Fibroblast of lung (primary cell): Measurements from ENCODE around the gene SLC38A10. TPM values are rescaled to one million over a fixed set of nuclear protein-coding genes. Genes with fewer than 3 reads are reported as not detected.

Experiments used
- DNase-seq, 2 donors: peaks; one replicate each; pipeline versions ENCODE4 v3.0.0 to v3.0.0-alpha.2; 2010; ENCODE audit warnings: low read depth in 2 of 2
- H2AFZ ChIP-seq: 2 replicates; pipeline ENCODE4 v1.5.1; 2012; ENCODE audit warnings: low read length, control low read depth, inconsistent platforms
- H3K27ac ChIP-seq: 2 replicates; pipeline ENCODE4 v1.5.1; 2011; ENCODE audit warnings: low read length, control low read depth; ENCODE audit not compliant: insufficient read depth
- H3K27me3 ChIP-seq: 2 replicates; pipeline ENCODE4 v1.5.1; 2011; ENCODE audit warnings: mild to moderate bottlenecking, low read length; ENCODE audit not compliant: control insufficient read depth, insufficient read depth
- H3K36me3 ChIP-seq: 2 replicates; pipeline ENCODE4 v1.5.1; 2011; ENCODE audit warnings: low read length; ENCODE audit not compliant: control insufficient read depth, insufficient read depth
- H3K4me1 ChIP-seq: 2 replicates; pipeline ENCODE4 v1.5.1; 2011; ENCODE audit warnings: low read length; ENCODE audit not compliant: control insufficient read depth, insufficient read depth; ENCODE audit errors: extremely low read depth
- H3K4me2 ChIP-seq: 2 replicates; pipeline ENCODE4 v1.5.1; 2011; ENCODE audit warnings: low read length, control low read depth; ENCODE audit not compliant: insufficient read depth; ENCODE audit errors: extremely low read depth
- H3K4me3 ChIP-seq, 4 experiments: fragments of 200-600 bp in 1 of 4; sonication (generic) in 1 of 4; replicated peaks in 1 of 4; 2 replicates each; pipeline ENCODE4 v1.5.1; 2011 to 2016; ENCODE audit warnings: low read length in 4 of 4, low read depth in 3 of 4, mild to moderate bottlenecking in 3 of 4, control low read depth in 2 of 4, inconsistent platforms in 1 of 4, mixed read lengths in 1 of 4; ENCODE audit not compliant: insufficient read depth in 1 of 4; ENCODE audit errors: control extremely low read depth in 1 of 4
- H3K79me2 ChIP-seq: 2 replicates; pipeline ENCODE4 v1.5.1; 2012; ENCODE audit warnings: mild to moderate bottlenecking, low read length, inconsistent platforms; ENCODE audit not compliant: control insufficient read depth, insufficient read depth
- H3K9ac ChIP-seq: 2 replicates; pipeline ENCODE4 v1.5.1; 2011; ENCODE audit warnings: mild to moderate bottlenecking, low read length, control low read depth; ENCODE audit not compliant: insufficient read depth
- H3K9me3 ChIP-seq: 2 replicates; pipeline ENCODE4 v1.5.1; 2012; ENCODE audit warnings: low read depth, low read length; ENCODE audit not compliant: control insufficient read depth, insufficient read depth
- H4K20me1 ChIP-seq: 2 replicates; pipeline ENCODE4 v1.5.1; 2011; ENCODE audit warnings: low read length; ENCODE audit not compliant: control insufficient read depth, insufficient read depth; ENCODE audit errors: extremely low read depth
- EZH2 ChIP-seq: IDR thresholded peaks from 2 replicates; pipeline ENCODE4 v1.5.1; 2012; ENCODE audit warnings: low read length, control low read depth, mild to moderate bottlenecking; ENCODE audit errors: missing control alignments
- polyA plus RNA-seq, 2 donors: library from polyadenylated mRNA; depleted of rRNA in 1 of 2; stranded (reverse) in 1 of 2; unstranded in 1 of 2; fragments of >200 nt; gene quantifications; 2 replicates each; pipeline ENCODE4 v1.2.1, GENCODE V29; 2011 to 2012; ENCODE audit warnings: missing spikeins in 1 of 2
- total RNA-seq: library from RNA; depleted of rRNA; stranded (reverse); fragments of >200 nt; gene quantifications from 2 replicates; pipeline ENCODE4 v1.2.1, GENCODE V29; 2014
- TF ChIP-seq, protein P1 (sequence below), 2 donors: IDR thresholded peaks in 1 of 2; conservative IDR thresholded peaks in 1 of 2; 1 replicate in 1 of 2; 2 replicates in 1 of 2; pipeline ENCODE4 v1.5.1; 2011 to 2012; ENCODE audit warnings: low read length in 2 of 2, control low read depth in 1 of 2, inconsistent platforms in 1 of 2, low read depth in 1 of 2, mild to moderate bottlenecking in 1 of 2

Gene SLC38A10
- total and polyA plus RNA-seq, 2 donors (not counting 1 experiment from before 2014, with no cell fraction given) = 23.6 to 53.2 TPM

- H2AFZ ChIP-seq = no peak overlapping the region
- no peak overlapping the region for H3K9ac ChIP-seq
- H3K79me2 ChIP-seq = peaks cover 20% of the 10 kb centered on the region
- no peak overlapping the region for H3K27ac ChIP-seq
- no peaks in the 10 kb centered on the region for H3K9me3 ChIP-seq
- peaks cover 1% of the 10 kb centered on the region for H3K36me3 ChIP-seq
- H3K4me3 ChIP-seq = no peak overlapping the region
- TF ChIP-seq, protein P1, sequence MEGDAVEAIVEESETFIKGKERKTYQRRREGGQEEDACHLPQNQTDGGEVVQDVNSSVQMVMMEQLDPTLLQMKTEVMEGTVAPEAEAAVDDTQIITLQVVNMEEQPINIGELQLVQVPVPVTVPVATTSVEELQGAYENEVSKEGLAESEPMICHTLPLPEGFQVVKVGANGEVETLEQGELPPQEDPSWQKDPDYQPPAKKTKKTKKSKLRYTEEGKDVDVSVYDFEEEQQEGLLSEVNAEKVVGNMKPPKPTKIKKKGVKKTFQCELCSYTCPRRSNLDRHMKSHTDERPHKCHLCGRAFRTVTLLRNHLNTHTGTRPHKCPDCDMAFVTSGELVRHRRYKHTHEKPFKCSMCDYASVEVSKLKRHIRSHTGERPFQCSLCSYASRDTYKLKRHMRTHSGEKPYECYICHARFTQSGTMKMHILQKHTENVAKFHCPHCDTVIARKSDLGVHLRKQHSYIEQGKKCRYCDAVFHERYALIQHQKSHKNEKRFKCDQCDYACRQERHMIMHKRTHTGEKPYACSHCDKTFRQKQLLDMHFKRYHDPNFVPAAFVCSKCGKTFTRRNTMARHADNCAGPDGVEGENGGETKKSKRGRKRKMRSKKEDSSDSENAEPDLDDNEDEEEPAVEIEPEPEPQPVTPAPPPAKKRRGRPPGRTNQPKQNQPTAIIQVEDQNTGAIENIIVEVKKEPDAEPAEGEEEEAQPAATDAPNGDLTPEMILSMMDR (conservative IDR thresholded peaks at IDR 0.05 in 1 of 2, IDR thresholded peaks at IDR 0.05 in 1 of 2; ENCODE audit: low read depth in 1 of 2, low read length in 2 of 2) = no peak
- no peak for TF ChIP-seq EZH2
- no peaks in the 10 kb centered on the region for H4K20me1 ChIP-seq
- peaks cover 28% of the 10 kb centered on the region for H3K27me3 ChIP-seq
- H3K4me2 ChIP-seq = no peak overlapping the region
- no peak for DNase-seq
- H3K4me1 ChIP-seq = peaks cover 4% of the 10 kb centered on the region
These were observed 40.7 kb upstream of the SLC38A10 start for GRCh38 chr17:81335773-81336157.

DNA sequence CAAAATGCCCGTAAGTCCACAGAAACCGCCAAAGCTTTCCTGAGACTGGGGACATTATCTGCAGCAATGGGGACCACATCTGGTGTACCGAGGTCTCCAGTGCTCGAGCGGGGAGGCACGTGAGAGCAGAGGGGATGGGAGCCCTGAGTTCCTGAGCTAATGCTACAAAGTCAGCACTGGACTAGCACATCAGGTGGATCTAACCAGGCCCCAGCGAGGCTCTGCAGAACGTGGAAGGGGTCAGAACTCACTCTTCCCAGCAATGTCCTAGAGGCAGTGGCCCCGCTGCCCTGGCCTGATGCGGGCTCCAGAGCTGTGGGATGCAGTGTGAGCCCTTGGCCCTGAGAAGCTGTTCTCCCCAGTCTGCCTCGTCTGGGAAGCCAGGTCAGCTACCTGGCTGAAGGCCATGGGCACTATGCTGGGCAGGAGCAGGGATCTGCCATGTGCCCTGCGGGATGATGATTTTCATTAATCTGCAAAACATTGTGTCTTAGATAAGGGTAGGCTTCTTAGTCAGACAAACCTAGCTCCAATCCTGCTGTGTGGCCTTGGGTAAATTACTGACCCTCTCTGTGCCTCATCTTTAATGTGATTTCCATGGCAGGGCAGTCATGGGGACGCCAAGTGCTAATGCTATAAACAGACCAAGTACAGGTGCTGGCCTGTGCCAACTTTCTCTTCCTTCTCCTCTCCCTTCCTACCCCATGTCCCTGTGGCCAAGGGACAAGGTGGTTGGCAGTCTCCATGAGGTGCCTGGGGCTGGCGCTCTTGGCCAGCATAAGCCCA, 40.1 kb upstream of the SLC38A10 start:
- H3K79me2 ChIP-seq = peaks cover 15% of the 10 kb centered on the region
- H4K20me1 ChIP-seq = no peaks in the 10 kb centered on the region
- no peak overlapping the region for H2AFZ ChIP-seq
- peaks cover 28% of the 10 kb centered on the region for H3K27me3 ChIP-seq
- H3K9me3 ChIP-seq = no peaks in the 10 kb centered on the region
- no peak overlapping the region for H3K9ac ChIP-seq
- H3K36me3 ChIP-seq = peaks cover 1% of the 10 kb centered on the region
- H3K4me3 ChIP-seq = no peak overlapping the region
- no peak overlapping the region for H3K4me2 ChIP-seq
- peaks cover 4% of the 10 kb centered on the region for H3K4me1 ChIP-seq
- no peak for DNase-seq
- no peak for TF ChIP-seq EZH2
- TF ChIP-seq, protein P1 (conservative IDR thresholded peaks at IDR 0.05 in 1 of 2, IDR thresholded peaks at IDR 0.05 in 1 of 2; ENCODE audit: low read depth in 1 of 2, low read length in 2 of 2) = no peak
- H3K27ac ChIP-seq = no peak overlapping the region

GRCh38 chr17:81334391-81334901, 39.3 kb upstream of the SLC38A10 start:
- Histone ChIP-seq H3K4me1 (peaks cover 5% of the 10 kb centered on the region), H2AFZ (no peak overlapping the region), H3K9ac (no peak overlapping the region)

More at GRCh38 chr17:81334391-81334901, 39.3 kb upstream of the SLC38A10 start:
- no peaks in the 10 kb centered on the region for H4K20me1 ChIP-seq
- H3K4me2 ChIP-seq = no peak overlapping the region
- H3K79me2 ChIP-seq = peaks cover 9% of the 10 kb centered on the region
- no peak overlapping the region for H3K4me3 ChIP-seq
- peaks cover 28% of the 10 kb centered on the region for H3K27me3 ChIP-seq
- no peak for TF ChIP-seq EZH2
- TF ChIP-seq, protein P1 (conservative IDR thresholded peaks at IDR 0.05 in 1 of 2, IDR thresholded peaks at IDR 0.05 in 1 of 2; ENCODE audit: low read depth in 1 of 2, low read length in 2 of 2) = no peak
- no peak overlapping the region for H3K27ac ChIP-seq
- H3K9me3 ChIP-seq = no peaks in the 10 kb centered on the region
- no peaks in the 10 kb centered on the region for H3K36me3 ChIP-seq
- no peak for DNase-seq
